DMS79 treated with DMSO at 0.1 percent for 48 hours (cell line): Measurements from ENCODE around the gene TMEM60.
A peak's percentile ranks its signal among the peaks of the same experiment; 100 is the strongest.

Experiments used
- DNase-seq: peaks from one replicate; lab custom pipeline; 2025; lab: John Stamatoyannopoulos, UW

The TMEM60 gene

DNA sequence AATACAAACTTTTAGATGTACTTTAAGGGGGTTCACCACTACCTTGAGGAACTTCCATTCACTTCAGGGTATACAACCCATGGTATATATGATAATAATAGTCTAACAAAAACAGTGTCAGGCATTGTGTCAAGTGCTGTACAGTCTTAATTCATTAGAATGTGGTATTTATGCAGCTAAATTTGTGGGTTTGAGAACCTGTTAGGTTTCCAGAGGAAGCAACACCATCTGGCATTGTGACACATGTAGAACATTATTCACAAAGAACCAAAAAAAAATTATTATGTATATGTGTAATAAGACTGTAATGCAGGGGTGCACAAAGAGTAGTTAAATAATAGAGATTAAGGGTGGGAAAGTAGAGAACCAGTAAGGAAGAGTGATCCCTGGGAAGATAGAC, 26.3 kb downstream of the TMEM60 start:
- DNase-seq, result no peak

DNA sequence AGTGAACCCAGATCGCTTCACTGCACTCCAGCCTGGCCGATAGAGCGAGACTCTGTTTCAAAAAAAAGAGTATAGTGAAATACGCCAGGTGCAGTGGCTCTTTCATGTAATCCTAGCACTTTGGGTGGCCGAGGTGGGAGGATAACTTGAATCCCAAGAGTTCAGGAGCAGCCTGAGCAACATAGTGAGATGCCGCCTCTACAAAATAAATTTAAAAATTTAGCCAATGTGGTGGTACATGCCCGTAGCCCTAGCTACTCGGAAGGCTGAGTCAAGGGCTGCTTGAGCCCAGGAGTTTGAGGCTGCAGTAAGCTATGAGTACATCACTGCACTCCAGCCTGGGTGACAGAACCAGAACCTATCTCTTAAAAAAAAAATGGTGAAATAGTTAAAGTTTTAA, 27.9 kb downstream of the TMEM60 start:
- DNase-seq, result no peak

DNA sequence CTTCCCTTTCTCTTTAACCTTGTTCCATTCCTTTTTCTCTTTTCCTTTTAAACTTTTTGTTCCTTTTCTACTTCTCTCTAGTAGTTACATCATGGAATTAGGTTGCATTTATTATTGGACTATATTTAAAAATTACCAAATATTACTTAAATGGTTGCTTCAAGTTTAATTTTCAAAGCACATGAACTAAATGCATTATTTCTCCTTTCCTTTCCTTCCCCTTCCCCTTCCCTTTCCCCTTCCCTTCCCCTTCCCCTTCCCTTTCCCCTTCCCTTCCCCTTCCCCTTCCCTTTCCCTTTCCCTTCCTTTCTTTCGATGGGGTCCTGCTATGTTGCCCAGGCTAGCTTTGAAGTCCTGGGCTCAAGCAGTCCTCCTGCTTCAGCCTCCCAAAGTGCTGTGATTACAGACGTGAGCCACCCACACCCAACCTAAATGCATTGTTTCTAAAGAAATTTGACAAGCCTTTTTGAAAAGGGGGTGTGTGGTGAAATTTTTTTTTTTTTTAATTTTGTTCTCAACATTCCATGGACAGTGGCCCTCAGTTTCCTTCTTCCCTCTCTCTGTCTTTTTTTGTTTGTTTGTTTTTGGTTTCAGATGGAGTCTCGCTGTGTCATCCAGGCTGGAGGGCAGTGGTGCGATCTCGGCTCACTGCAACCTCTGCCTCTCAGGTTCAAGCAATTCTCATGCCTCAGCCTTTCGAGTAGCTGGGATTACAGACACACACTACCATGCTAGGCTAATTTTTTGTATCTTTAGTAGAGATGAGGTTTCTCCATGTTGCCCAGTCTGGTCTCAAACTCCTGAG, 31.2 kb downstream of the TMEM60 start:
- no peak for DNase-seq

DNA sequence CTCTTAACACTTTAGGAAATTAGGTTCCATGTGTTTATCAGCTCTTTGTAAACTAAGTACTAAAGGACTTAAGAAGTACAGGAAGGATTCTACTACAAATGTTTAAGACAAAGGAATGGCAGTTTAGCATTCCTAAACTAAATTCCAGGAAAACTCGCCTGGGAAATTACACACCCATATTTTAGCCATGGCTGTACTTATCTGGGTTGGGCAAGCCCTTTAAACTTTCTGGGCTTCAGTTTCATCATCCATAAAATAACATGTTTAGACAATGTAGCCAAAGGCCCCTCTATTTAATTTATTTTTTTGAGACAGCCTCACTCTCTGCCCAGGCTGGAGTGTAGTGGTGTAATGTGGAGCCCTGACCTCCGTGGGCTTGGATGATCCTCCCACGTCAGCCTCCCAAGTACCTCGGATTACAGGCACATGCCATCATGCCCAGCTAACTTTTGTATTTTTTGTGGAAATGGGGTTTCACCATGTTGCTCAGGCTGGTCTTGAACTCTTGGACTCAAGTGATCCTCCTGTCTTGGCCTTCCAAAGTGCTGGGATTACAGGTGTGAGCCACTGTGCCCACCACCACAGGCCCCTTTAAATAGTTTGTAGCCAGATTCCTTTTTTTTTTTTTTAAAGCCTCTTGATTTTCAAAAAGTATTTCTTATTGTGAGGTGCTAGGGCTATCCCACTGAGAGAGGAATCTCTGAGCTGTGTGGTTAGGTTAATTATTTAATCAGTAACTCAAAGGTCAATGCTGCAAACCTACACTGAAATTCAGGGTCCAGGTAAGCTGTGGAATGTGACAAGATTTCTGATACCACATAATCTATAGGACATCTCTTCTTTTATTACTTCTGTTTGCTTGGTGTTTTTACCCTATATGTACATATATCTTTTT, 32.1 kb downstream of the TMEM60 start:
- no peak for DNase-seq

DNA sequence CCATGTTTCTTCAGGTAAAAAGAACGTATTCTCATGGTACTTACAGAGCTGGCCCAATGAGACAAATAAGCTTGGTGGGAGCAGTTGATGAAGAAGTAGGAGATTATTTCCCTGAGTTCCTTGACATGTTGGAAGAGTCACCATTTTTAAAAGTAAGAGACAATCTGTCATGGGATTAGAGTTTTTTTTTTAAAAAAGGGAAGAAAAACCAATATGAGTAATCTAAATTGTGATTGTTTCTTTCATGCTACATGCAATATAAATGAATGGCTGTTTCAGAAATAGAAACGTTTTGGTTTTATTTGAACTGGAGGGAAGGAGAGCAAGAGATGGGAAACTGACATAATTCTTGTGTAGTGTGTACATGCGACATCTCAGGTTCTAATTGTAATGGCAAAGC, 32.8 kb downstream of the TMEM60 start:
- no peak for DNase-seq

DNA sequence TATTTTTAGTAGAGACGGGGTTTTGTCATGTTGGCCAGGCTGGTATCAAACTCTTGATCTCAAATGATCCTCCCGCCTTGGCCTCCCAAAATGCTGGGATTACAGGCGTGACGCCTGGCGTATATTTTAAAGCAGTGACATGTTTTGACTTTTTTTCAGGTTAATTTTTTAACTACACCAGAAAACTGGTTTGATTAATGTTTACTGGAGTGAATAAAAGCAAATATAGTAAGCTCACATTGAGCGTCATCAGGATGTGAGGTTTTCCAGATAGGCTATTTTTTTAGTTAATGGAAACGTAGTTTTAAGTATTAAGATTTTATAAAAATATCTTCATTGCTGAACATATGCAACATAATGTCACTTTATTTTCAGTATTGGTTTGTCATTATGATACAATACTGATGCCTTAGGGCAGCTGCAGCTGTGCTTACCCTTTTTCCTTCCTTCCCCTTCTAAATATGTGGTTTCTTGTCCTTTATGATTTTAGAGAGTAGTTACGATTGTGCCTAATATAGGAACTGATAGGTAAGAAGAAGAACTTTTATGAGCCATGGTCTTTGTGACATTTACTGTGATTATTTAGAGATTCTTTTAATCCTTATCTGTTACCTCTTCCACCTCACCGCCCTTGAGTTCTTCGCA, 37.3 kb downstream of the TMEM60 start:
- no peak for DNase-seq

DNA sequence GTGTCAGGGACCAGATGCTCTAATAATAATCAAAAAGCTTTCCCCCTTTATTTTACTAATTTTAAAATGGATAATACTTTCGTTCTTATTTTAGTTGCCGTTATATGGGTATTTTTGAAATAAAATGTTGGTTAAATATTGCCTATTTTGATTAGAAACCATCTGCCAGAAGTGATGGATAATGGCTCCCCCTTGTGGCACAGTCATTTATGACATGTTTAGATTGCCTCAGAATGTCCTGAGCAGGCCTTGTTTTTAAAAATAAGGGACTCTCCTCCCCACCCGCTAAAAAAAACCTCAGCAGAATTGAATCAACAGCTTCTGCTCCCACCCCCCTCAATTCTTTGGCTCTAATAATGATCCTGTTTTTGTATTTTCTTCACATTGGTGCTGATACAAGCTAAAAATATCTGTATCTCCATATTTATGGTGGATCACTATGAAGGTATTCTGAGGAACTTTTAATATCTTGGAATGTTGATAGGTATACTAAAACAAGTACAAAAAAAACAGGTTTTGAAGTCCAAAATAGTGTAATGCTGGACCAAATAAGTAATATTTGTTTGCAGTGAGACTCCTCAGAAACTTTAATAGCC, 38.8 kb downstream of the TMEM60 start:
- DNase-seq, result peak; percentile 20

DNA sequence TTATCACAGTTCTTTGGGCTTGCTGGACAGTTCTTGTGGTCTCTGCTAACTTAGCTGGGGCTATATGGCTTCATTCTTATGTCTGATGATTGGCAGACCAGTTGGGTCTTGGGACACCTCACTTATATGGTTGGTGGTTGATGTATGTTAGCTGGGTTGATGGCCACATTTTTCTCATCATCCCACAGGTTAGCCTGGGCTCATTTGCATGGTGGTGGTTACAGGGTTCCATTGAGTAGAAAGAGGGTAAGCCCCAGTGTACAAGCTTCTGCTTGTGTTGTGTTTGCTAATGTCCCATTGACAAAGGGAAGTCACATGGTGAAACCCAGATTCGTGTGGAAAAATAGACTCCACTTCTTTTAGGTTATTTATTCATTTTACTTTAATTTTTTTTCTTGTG, 40.6 kb downstream of the TMEM60 start:
- DNase-seq, result no peak

DNA sequence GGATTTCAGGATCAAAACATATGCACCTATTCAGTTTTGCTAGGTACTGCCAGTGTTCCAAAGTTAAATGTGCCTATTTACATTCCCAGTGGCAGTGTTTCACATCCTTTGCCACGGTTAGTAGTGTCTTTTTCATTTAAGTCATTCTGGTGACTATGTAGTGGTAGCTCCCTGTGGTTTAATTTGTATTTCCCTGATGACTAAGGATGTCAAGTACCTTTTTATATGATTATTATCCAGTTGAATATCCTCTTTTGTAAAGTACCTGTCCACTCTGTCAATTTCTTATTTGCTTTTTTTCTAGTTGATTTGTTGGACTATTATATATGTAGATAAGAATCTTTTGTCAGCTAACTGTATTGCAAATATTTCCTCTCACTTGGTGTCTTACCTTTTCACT, 45.1 kb downstream of the TMEM60 start:
- peak; percentile 68 for DNase-seq

DNA sequence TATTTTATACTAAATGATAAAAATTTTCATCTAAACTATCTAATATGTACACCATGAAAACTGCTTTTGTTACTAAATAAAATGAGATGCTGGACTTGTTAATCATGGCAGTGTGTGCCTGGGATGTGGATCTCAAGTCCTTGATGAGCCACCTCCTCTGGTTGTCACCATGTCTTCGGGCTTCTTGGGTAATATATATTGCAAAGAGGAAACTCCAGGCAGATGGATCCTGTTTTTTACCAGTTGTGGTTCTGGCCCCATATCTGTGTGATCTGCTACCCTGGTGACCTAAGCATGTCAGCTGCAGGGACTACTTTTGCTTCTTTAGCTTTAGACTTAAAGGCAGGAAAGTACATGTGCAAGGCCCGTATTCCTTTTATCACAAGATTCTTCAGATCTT, 46.2 kb downstream of the TMEM60 start:
- no peak for DNase-seq

DNA sequence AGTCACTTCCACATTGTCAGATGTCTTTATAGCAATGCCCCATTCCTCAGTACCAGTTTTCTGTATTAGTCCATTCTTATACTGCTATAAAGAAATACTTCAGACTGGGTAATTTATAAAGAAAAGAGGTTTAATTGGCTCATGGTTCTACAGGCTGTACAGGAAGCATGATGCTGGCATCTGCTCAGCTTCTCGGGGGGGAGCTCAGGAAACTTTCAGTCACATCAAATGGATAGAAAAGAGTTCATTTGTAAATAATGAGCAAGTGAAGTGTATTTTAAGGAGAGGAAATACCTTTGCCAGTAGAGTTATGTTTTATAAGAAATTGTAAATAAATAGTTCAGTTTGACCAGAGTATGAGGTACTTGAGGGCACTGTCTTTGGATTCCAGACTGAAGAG, 50.5 kb downstream of the TMEM60 start:
- no peak for DNase-seq

DNA sequence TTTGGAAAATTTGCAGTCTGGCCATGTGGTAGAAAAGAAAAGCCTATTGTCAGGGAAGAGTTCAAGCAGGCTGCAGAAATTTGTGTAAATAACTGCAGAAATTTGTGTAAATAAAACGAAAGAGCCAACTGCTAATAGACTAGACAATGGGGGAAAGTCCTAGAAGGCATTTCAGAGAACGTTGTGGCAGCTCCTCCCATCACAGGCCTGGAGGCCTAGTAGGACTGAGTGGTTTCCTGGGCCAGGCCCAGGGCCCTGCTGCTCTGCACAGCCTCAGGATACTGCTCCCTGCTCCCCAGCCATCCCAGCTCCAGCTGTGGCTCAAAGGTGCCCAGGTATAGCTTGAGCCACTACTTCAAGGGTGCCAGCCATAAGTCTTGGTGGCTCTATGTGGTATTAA, 51.1 kb downstream of the TMEM60 start:
- DNase-seq, result no peak

DNA sequence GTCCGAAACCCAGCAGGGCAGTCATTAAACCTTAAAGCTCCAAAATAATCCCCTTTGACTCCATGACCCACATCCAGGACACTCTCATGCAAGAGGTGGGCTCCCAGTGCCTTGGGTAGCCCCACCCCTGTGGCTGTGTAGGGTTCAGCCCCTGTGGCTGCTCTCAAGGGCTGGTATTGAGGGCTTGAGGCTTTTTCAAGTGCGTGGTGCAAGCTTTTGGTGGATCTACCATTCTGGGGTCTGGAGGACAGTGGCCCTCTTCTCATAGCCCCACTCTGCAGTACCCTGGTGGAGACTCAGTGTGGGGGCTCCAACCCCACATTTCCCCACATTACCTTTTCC, 51.4 kb downstream of the TMEM60 start:
- DNase-seq, result no peak

DNA sequence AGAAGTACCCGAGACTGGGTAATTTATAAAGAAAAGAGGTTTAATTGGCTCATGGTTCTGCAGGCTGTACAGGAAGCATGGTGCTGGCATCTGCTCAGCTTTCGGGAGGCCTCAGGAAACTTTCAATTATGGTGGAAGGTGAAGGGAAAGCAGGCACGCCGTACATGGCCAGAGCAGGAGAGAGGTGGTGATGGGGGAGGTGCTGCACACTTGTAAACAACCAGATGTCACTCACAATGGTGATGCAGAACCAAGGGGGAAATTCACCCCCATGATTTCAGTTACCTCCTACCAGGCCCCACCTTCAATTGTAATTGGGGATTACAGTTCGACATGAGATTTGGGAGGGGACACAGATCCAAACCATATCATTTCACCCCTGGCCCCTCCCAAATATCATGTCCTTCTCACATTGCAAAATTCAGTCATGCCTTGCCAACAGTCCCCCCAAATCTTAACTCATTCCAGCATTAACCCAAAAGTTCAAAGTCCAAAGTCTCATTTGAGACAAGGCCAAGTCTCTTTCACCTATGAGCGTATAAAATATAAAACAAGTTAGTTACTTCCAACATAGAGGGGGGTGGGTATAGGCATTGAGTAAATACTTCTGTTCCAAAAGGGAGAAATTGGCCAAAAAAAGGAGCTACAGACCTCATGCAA, 51.9 kb downstream of the TMEM60 start:
- DNase-seq, result no peak

DNA sequence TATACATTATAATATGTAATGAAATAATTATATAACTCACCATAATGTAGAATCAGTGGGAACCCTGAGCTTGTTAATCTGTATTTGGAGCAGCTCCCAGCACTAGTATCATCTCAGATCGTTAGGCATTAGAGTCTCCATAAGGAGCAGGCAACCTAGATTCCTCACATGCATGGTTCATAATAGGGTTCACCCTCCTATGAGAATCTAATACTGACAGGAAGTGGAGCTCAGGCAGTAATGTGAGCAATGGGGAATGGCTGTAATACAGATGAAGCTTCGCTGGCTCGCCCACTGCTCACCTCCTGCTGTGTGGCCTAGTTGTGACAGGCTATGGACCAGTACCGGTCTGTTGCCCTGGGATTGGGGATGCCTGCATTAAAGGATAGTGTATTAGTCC, 52.5 kb downstream of the TMEM60 start:
- DNase-seq, result no peak
